SKM-1 (cell line): Measurements from ENCODE around the gene PTPRD.

Experiments used
- DNase-seq: peaks from one replicate; lab custom pipeline; 2025; ENCODE audit not compliant: unreplicated experiment; lab: John Stamatoyannopoulos, UW

Gene PTPRD

GRCh38 chr9:8877753-8878494 is 1734.9 kb downstream of the PTPRD start:
- no peak for DNase-seq

- DNase-seq = no peak
Measured at GRCh38 chr9:8876303-8876702, 1736.5 kb downstream of the PTPRD start.

DNA sequence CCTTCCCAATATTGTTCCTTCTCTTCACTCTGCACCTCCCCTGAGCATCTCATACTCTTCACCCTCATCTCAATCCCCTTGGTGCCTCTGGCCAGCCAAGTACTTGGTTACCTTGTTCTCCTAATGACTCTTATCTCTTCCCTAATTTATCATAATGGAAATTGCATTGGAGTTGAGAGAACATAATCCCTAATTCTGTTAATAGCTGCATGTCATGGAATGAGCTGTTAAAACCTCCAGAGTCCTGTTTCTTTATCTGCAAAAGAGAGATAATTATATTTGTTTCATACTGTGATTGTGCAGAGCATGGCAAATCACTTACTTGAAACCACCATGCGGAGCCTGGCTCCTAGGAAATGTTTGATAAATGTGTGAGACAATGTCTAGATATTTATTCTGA is 1738.3 kb downstream of the PTPRD start:
- no peak for DNase-seq

DNA sequence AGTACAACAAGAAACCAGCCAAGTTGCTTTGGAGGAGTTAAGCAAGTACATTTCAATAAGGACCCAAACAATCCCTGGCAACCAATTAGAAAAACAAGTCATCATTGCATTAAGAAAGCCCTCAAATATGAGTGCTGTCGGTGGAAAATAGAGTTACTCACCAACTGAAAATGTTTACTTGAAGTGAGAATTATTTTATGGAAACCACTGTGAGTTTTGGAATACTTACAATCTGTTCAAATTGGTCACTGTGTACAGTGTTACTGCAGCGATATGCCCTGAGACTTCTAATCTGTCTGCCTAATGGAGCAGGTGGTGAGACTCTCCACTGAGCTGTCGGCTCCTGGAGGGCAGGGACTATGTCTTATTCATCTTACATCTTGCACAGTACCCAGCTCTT is 1740.0 kb downstream of the PTPRD start:
- no peak for DNase-seq

DNA sequence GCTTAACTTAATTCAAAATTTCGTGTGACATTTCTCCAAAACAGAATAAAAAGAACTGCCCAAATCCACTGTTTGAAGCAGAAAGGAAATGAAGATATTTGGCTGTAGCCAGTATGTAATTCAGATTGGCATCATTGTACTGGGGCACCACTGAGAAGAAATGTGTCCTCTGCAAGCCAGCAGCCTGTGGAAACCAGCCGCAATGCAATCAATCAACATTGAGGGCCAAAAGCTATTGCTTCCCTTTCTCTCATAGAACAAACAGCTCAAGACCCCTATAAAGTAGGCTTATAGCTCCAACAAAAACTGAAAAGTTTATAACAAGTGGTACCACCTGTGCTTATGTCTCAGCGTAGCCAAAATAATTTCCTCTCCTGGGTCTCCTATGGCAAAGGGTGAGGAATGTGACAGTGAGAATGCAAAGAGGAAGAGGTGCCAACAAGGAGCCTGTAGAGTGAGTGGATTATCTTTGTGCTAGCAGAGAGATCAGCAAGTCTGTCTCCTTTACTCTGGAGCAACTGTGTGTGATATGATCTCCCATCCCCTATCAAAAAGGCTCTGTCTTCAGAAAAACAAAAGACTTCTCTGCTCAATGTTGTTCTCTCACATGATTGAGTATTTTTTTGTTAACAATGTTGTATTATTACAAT is 1740.9 kb downstream of the PTPRD start:
- DNase-seq = no peak

GRCh38 chr9:8871396-8871795 is 1741.4 kb downstream of the PTPRD start:
- DNase-seq = no peak

DNA sequence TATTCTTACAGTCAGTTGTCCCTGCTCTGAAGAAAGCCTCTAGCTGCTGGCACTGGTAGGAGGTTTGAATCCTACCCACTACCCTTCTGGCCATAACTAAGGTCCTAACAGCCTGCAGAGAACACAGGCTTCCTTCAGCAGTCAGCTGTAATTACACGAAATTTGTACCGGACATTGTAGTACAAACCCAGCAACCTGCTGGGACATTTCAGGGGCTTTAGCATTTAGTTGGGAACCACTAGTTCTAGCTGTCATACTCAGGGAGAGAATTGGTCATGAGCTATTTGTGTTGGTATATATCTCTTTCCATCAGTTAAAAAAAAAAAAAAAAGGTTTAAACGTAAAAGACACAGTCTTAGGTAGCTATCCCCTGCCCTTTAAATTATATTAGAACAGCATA is 1743.0 kb downstream of the PTPRD start:
- no peak for DNase-seq

GRCh38 chr9:8868632-8869031 is 1744.2 kb downstream of the PTPRD start:
- no peak for DNase-seq

GRCh38 chr9:8867148-8867547 is 1745.7 kb downstream of the PTPRD start:
- no peak for DNase-seq

DNA sequence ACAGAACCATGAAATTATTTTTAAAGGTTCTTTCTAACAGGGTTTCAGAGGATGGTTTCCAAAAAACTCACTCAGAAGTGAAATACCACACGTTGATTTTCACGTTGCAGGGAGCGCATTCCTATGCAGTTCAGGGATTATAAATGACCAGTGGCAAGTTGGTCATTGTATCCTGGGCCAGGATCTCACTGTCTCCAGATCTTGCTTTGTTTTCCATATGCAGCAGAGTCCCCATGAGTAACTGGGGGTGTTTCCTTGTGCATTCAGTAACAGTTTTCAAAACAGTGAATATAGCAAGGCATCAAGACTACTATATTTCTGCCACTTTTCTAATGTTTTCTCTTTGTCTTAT is 1748.3 kb downstream of the PTPRD start:
- DNase-seq = no peak

DNA sequence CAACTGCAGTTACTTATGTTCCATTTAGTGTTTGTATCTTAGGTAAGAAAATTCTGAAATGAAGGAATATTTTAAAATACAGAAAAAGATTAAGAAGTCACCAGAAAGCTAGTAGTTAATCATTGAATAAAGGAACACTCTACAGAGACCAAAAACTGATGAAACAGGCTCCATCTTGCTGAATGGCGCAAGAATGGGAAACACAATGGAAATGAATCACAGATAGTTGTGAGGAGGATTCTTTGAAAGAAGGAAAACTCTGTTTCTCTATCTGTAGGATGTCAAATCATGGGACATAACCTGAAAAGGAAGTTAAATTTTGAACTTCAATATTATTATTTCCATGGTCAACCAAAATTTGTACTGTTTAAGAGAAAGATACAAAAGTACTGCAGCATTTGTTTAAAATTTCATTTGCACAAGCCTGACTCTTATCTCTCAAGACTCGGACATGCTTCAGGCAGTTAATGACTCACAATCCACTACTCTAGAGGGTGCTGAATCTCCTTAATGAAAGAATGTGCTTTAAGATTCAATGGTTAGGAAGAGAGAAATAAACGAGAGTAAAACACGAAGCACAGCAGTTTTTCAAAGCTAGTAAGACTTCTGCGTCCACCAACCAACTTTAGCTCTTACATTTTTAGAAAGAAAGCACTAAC is 1748.8 kb downstream of the PTPRD start:
- no peak for DNase-seq

DNA sequence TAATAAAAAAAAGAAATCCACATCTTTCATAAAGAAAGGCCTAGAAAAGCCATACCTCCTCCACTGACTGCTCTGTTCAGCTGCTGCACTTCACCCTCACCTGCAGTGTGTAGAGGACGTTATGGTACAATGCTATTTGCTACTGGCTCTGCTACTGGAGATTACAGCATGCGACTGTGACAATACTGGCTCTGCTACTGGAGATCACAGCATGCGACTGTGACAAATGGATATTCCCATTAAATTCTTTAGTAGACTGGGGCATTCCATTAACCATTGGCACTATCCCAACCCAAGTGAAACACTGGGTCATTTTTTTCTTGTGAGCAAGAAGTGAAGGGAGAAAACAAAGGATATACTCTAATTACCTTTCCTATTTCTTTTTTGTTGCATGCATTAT is 1749.7 kb downstream of the PTPRD start:
- DNase-seq = no peak

DNA sequence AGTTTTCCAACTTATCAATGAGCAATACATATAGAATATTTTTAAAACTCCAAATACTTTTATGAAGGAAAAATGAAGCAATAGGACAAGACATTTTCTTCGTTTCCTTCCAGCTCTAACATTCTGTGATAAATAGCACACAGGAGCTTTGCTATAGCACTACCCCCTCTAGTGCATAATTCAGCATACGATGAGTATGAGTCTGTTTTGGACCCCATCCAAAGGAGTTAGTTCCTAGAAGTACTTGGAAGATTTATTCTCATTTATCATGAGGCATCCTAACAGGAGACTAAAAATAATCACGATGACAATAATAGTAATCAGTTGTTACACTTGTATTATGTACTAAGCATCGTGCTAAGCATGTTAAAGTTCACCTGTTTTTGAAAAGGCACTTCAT is 1751.9 kb downstream of the PTPRD start:
- DNase-seq = no peak

DNA sequence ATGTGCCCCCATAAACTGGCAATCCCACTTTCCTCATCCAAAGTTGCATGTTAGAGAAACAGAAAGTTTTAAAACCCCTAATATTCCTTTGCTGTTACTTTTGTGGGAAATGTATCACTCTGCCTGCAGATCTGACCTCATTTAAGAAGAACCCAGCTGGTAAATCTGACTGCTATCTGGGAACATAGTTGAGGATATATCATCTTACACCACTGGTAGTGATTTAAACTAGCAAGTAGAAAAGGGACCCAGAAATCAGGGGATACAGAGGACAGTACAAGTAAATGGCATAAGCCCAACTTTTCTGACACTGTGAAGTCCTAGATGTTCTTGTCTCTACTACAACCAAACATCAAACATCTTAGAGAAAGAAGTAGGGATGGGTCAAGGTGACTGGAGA is 1752.7 kb downstream of the PTPRD start:
- DNase-seq = no peak

DNA sequence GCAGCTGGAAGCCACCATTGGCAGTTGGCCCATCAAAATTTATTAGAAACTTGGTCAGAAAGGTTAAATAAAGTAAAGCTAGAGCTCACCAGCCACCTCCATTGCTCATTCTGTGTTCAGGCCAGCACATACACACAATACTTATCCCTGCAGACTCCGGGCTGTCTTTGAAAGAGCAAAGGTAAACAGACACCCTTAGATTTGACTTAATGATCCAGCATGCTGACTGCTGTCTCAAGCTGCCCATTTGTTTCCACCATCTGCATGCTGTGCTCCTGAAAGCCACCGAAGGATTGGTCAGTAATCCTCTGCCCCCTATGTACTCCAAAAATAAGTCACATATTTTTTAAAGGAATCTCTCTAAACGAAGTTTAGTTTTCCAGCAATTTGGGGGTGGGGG is 1753.4 kb downstream of the PTPRD start:
- no peak for DNase-seq

- DNase-seq = no peak
Measured at GRCh38 chr9:8858596-8859161, 1754.1 kb downstream of the PTPRD start.

DNA sequence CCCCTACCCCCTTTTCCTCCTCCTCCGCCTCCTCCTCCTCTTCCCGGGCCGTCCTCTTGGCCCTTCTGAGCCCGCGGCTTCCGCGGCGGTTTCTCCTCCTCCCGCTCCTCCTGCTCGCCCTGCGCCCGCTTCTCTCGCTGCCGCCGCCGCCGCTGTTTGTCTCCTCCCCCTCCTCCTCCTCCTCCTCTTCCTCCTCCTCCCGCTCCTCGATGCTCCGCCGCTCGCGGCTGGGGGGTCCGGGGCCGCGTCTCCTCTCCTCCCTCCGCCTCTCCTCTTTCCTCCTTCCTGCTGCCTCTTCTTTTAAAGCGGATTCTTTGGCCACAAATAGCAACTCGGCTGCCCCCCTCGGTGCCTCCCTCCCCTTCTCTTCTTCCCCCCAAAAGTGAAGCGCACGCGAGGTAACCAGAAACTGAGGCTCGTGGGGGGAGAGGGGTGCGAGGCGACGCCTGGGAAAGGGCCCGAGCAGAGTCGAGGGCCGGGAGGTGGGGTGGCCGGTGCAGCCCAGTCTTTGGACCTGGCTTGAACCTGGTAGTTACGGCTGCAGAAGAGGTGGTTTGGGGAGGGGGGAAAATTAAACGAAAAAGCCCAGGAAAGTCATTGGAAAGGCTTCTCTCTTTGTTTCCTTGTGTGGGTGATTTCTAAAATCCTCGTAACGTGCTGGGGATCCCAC is 1754.7 kb downstream of the PTPRD start:
- peak; percentile 20 for DNase-seq

DNA sequence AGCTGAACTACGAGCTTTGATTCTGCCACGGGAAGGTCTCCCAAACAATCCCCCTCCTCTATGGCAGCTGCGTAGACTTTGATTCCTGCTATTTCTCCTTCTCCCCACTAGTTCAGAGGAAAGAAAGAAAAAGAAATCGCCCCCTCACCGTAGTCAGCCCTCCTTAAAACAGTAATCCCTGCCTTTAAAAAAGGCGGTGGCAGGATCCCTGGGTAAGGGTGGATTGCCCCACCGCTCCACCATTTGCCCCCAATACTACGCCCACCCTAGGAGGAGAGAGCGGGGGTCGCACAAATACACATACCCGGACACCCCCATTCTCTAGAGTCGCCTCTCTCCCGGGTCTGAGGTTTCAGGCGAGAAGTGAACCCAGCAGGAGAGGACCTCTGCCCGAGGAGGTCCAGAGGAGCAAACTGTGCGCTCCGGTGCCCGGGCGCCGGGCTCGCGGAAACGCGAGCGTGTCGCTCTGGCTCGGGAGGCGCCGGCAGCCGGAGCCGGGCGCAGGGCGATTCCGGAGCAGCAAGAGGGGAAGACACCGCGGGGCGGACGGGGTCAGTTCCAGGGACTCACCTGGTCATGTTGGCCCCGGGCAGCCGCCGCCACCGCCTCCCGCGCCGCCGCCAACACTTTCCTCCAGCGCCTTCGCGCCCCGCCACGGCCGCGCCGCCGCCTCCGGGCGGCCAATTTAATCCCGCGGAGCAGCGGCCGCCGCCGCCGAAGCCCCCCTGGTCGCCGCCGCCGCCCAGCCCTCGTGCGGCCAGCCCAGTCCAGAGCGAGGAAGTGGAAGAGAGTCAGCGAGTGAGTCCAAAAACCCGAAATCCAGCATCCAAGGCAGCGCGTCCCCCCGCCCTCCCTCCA is 1755.5 kb downstream of the PTPRD start:
- no peak for DNase-seq

GRCh38 chr9:8856396-8857067 is 1756.3 kb downstream of the PTPRD start:
- no peak for DNase-seq

- no peak for DNase-seq
Measured at GRCh38 chr9:8855046-8855445, 1757.8 kb downstream of the PTPRD start.
